ENCODE results near the gene GDPD1.
"Not testable (repeated sequence)": the region's sequence is repeated elsewhere in the genome, so short reads cannot be mapped to it uniquely, and the experiment has no call there.

The GDPD1 gene

GRCh38 chr17:59220328-59221158 lies at the start of gene GDPD1:
Gene GDPD1, plus strand, starts transcription at chr17:59220511. Its CDS starts 99 bp downstream, at chr17:59220610.
- DNase-seq = peak; percentile 97

- no peak for DNase-seq
These were observed 47.8 kb upstream of the GDPD1 start for GRCh38 chr17:59172436-59173004.

- DNase-seq = no peak
These were observed 45.6 kb upstream of the GDPD1 start for GRCh38 chr17:59174671-59175070.

GRCh38 chr17:59175076-59175475 lies 45.2 kb upstream of the GDPD1 start:
- no peak for DNase-seq

GRCh38 chr17:59178266-59178985 lies 41.9 kb upstream of the GDPD1 start:
- no peak for DNase-seq

- DNase-seq = not testable (repeated sequence)
These were observed 40.7 kb upstream of the GDPD1 start for GRCh38 chr17:59179601-59180000.

- DNase-seq = no peak
These were observed 39.7 kb upstream of the GDPD1 start for GRCh38 chr17:59180626-59181025.

- DNase-seq = no peak
These were observed 38.8 kb upstream of the GDPD1 start for GRCh38 chr17:59181481-59181880.

- no peak for DNase-seq
These were observed 34.3 kb upstream of the GDPD1 start for GRCh38 chr17:59185997-59186396.

GRCh38 chr17:59186850-59187249 lies 33.5 kb upstream of the GDPD1 start:
- DNase-seq = no peak

- no peak for DNase-seq
These were observed 29.5 kb upstream of the GDPD1 start for GRCh38 chr17:59190806-59191205.

GRCh38 chr17:59193336-59193862 lies 26.9 kb upstream of the GDPD1 start:
- no peak for DNase-seq

GRCh38 chr17:59199398-59199797 lies 20.9 kb upstream of the GDPD1 start:
- DNase-seq = no peak

- no peak for DNase-seq
These were observed 18.0 kb upstream of the GDPD1 start for GRCh38 chr17:59202320-59202719.

- DNase-seq = no peak
These were observed 941 bp upstream of the GDPD1 start for GRCh38 chr17:59219370-59219769.

GRCh38 chr17:59219992-59220327 lies 351 bp upstream of the GDPD1 start:
- DNase-seq = no peak

GRCh38 chr17:59221159-59221847 lies 992 bp downstream of the GDPD1 start:
- no peak for DNase-seq

GRCh38 chr17:59223813-59224212 lies 3.5 kb downstream of the GDPD1 start:
- no peak for DNase-seq

GRCh38 chr17:59228588-59228987 lies 8.3 kb downstream of the GDPD1 start:
- not testable (repeated sequence) for DNase-seq

GRCh38 chr17:59230764-59231163 lies 10.5 kb downstream of the GDPD1 start:
- DNase-seq = no peak

GRCh38 chr17:59234631-59235030 lies 14.3 kb downstream of the GDPD1 start:
- DNase-seq = no peak

GRCh38 chr17:59238906-59239305 lies 18.6 kb downstream of the GDPD1 start:
- DNase-seq = no peak

GRCh38 chr17:59244081-59244480 lies 23.8 kb downstream of the GDPD1 start:
- DNase-seq = no peak

Measured in activated CD4-positive, alpha-beta T cell treated with anti-CD3 and anti-CD28 coated beads, Interleukin-2, amount 50 U/mL, for 1 hour (primary cell).